ENCODE measurements around the gene TET1.

GRCh38 chr10:68697106-68697505 lies 137.0 kb downstream of the TET1 start:
- TF ChIP-seq EZH2 (IDR thresholded peaks at IDR 0.05; ENCODE audit: insufficient read depth, poor library complexity, severe bottlenecking) (no peak), EZH2phosphoT487 (IDR thresholded peaks at IDR 0.05; ENCODE audit: insufficient read depth, low read depth) (no peak)
